GM19238 (cell line): Measurements from ENCODE around the gene CTIF.
A peak's percentile ranks its signal among the peaks of the same experiment; 100 is the strongest.
"Not testable (repeated sequence)": the region's sequence is repeated elsewhere in the genome, so short reads cannot be mapped to it uniquely, and the experiment has no call there.

ENCODE experiments used
- DNase-seq: peaks from one replicate; pipeline ENCODE4 v3.0.0; 2011; ENCODE audit warnings: low spot score; ENCODE audit not compliant: insufficient read length

Gene CTIF

GRCh38 chr18:48641981-48642380 lies 103.2 kb downstream of the CTIF start:
- no peak for DNase-seq

DNA sequence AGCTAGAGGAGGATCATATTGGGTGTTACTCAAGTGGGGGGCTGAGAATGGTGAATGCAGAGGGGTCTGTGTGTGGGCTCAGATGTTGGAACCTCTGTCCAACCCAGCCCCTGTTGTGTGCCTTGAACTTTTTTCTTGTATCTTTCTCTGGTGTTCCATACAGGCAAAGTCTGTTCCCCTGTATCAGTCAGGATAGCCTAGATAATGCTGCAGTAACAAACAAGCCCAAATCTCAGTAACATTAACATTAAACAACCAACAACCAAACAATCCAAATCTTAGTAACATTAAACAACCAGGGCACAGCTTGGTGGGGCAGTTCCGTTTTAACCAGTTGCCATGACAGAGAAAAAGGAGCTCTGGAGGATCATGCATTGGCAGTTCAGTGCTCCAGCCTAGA lies 103.7 kb downstream of the CTIF start:
- no peak for DNase-seq

DNA sequence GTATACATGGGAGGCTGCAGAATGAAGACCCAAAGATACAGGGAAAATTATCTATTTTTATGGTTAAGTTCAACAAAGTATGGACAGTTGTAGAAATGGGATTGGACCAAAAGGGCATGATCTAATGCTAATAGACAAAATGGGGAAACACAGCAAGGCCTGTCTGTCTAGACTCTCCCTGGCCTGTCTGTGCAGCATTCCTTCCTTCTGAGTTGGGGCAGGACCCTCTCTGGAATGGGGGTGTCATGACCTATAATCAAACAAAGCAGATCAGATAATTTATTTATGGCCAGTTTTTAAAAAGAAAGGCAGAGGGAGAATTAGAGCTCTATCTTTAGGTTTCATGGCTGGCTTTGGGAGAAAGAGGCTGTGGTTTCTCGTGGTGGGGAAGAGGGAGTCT lies 104.4 kb downstream of the CTIF start:
- DNase-seq, result no peak

DNA sequence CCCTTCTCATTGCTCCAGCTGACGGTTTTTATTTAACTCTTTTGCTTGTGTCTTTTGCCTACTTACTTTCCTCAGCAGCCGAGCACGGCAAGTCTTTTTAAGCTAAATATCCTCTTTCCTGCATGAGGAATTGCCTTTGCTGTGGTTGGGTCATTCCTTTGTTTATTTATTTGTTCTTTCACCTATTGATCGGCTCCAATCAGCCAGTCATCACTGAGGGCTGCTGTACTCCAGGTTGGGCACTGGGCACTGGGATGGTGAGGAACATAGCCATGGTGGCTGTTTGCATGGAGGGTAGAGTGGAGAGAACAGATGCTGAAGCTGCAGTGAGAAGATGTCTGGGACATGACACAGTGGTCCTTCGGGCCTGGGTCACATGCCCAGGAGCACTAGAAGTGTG lies 105.2 kb downstream of the CTIF start:
- no peak for DNase-seq

DNA sequence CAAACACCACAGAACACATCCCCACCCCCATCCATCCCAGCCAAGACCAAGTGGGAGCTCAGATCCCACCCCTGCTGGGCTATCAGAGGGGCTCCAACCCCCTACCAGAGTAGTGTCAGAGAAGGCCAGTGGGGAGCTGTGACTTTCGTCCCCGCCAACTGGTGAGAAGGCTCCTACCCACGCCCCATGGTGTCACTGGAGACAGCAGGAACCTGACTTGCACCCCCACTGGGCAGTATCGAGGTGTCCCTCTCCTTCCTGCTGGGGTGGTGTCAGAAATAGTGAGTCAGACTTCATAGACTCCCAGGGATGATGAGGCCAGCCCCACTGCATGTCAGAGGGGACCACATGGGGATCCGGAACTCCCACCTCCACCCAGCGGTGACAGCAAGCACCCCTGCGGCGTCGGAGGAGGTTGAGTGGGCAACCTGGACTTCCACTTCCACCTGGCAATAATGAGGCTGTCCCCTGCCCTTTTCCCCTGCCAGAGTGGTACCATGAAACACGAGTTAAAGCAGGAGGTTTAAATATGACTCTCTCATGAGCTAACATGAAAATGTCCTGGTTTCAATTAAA lies 106.7 kb downstream of the CTIF start:
- DNase-seq, result no peak

DNA sequence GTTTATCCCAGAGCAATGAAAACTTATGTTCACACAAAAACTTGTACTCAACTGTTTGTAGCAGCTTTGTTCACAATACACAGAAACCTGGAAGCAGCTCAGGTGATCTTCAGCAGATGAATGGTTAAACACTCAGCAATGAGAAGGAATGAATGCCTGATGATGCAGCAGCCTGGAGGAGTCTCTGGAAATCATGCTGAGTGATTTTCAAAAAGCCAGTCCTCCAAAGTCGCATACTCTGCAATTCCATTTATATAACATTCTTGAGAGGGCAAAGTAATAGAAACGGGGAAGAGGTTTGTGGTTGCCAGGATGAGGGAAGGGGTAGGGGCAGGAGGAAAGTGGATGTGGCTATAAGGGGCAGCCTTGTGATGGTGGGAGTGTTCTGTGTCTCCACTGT lies 108.1 kb downstream of the CTIF start:
- no peak for DNase-seq

DNA sequence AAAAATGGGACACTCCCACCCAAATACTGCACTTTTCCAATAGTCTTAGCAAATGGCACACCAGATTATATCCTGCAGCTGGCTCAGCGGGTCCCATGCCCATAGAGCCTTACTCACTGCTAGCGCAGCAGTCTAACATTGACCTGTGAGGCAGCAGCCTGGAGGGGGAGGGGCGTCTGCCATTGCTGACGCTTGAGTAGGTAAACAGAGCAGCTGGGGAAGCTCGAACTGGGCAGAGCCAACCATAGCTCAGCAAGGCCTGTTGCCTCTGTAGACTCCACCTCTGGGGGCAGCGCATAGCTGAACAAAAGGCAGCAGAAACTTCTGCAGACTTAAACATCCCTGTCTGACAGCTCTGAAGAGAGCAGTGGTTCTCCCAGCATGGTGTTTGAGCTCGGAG lies 110.4 kb downstream of the CTIF start:
- no peak for DNase-seq

DNA sequence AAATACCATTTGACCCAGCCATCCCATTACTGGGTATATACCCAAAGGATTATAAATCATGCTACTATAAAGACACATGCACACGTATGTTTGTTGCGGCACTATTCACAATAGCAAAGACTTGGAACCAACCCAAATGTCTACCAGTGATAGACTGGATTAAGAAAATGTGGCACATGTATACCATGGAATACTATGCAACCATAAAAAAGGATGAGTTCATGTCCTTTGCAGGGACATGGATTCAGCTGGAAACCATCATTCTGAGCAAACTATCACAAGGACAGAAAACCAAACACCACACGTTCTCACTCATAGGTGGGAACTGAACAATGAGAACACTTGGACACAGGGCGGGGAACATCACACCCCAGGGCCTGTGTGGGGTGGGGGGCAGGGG lies 115.8 kb downstream of the CTIF start:
- DNase-seq, result not testable (repeated sequence)

GRCh38 chr18:48655508-48655907 lies 116.7 kb downstream of the CTIF start:
- no peak for DNase-seq

DNA sequence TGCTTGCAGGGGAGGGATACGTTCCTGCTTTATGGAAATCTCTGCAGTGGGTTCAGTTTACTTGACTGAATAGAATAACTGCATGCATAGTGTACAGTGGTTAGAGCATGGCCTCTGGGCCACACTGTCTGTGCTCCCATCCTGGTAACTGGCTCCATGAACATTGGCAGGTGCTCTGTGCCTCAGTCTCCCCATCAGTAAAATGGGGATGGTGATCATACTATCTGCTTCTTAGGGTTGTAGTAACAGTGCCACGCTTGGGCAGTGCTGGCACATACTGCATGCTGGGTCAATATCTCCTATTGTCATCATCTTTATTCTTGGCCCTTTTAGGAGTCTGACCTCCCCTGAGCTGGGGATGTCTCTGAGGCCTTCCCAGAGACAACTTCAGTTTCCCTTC lies 117.3 kb downstream of the CTIF start:
- no peak for DNase-seq

DNA sequence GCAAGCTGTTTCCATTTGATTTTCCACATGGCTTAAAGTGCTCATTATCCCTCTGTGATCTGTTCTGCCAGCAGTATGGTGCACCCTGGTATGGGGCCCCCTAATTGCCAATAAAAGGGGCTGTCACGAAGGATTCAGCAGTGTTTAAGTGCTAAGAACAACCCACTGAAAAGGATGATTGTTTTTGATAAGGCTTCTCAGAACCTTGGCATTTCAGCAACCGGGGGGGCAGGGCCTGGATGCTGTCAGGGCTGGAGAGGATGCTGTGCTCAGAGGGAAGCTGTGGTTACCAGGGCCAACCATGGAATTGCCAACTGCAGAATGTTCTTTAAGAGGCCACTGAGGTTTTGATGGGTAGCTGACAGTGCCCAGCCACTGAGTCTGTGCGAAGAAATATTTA lies 117.8 kb downstream of the CTIF start:
- DNase-seq, result no peak

- DNase-seq, result no peak
Observed at GRCh38 chr18:48657447-48658120, 118.8 kb downstream of the CTIF start.

GRCh38 chr18:48658721-48659120 lies 119.9 kb downstream of the CTIF start:
- DNase-seq, result no peak

- DNase-seq, result no peak
Observed at GRCh38 chr18:48659188-48660009, 120.6 kb downstream of the CTIF start.

DNA sequence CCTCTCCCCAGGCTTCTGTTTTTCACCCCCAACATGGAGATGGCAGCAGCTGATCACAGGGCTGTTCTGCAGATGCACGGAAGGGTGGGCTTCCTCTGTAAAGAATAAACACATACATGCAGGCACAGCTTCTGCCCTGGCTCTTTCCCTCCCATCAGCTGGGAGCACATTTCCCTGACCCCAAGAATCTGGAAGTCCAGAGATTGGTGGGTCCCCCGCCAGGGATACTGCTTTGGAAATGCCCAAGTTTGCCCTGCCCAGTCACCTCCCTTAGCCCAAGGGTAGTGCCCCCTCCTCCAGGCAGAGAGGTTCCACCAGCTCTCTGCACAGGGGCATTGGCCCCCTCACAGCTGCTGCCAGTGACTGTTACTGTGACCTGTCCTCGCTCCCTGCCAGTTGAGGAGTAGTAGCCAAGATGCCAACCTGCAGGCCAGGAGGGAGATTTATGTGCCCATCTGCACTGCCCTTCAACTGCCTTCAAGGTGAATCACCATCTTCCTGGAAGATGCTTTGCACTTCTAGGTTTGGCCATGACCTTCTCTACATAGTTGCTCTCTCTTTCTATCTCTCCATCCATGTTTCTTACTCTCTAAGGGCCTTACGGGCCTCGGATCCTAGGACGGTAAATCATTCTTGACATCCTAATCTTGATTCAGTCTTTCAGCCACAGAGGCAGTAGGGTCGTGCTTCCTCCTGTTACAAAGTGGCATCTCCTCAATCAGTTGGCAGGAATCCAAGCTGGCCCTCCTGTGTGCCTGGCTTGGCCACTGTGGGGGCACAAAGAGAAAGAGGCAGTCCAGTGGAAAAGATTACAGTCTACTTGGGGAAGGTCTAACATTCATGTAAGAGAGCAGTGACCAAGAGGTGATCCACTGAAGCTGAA lies 121.8 kb downstream of the CTIF start:
- DNase-seq, result no peak

DNA sequence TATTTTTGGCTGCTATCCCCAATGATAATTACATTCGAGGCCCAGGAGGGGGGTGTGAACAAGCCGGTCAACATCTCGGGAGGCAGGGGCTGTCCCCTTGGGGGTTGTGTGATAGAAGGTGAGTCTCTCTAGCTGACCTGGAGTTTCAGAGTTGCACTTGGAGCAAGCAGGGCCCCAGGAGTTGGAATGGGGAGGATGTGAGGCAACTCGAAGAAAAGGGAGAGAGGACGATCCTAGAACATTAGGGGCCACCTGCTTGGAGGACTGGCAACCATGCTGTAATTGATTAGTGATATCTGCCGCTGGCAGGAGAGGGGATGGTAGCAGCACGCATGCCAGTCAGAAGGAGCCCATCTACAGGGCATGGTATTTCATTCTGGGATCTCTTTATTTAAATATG lies 122.6 kb downstream of the CTIF start:
- no peak for DNase-seq

DNA sequence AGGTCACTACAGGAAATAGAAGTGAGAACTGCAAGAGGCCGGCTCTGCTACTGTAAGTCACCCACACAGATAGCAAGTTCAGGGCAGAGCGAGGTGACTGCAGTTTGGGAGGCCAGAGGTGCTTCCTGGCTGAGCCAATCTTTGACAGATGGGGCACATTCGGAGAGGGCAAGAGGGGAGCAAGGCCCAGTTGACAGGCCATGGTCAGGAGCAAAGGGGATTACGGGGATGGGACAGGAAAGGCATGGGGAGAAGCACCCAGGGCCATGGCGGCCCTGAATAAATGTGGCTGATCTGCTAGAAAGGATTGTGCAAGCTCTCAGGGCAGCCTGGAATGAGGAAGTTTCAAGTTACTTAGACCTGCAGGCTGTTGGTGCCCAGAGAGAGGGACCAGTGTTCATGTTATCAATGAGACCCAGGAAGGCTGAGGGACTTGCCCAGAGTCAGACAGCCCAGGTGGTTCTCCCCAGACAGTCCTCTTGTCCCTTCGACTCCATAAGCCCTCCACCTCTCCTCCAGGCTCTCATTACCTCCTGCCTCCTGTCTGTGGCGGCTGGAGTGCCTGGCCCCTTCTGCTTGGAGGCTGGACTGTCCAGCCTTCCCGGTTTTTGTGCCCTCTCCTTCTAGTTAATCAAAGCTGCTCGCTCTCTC lies 123.3 kb downstream of the CTIF start:
- DNase-seq, result no peak

DNA sequence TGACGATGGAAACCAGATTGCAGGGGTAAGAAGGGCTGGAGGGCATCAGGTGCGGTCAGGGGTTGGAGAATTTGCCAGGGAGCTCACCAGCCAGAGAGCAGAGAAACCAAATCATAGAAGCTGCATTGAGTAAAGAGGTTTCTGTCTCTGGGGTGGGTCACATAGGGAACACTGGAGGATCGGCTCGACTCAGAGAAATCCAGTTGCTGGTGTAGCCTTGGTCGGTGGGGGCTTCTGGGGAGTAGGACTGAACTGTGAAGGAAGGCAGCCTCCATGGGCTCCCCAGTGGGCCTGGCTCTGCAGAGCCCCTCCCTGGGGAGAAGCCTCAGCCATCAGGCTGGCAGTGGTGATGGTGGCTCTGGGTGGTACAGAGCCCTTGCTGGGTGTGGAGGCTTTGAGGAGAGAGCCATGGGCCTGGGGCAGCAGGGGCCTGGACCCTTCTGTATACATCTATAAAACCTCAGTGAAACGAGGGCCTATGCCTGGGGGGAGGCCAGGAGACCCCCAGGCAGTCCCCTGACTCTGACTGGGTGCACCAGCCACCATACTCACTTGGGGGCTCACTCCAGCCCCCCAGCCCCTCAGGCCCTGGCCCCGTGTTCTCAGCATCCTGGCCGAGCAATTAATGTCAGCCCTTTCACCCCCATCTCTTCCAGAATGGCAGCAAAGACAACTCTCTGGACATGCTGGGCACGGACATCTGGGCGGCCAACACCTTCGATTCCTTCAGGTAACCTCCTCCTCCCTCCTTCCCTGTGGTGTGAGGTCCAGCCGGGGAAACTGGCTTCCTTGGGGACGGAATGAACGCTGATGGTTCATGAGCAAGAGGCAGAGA lies 124.5 kb downstream of the CTIF start:
- DNase-seq, result no peak

DNA sequence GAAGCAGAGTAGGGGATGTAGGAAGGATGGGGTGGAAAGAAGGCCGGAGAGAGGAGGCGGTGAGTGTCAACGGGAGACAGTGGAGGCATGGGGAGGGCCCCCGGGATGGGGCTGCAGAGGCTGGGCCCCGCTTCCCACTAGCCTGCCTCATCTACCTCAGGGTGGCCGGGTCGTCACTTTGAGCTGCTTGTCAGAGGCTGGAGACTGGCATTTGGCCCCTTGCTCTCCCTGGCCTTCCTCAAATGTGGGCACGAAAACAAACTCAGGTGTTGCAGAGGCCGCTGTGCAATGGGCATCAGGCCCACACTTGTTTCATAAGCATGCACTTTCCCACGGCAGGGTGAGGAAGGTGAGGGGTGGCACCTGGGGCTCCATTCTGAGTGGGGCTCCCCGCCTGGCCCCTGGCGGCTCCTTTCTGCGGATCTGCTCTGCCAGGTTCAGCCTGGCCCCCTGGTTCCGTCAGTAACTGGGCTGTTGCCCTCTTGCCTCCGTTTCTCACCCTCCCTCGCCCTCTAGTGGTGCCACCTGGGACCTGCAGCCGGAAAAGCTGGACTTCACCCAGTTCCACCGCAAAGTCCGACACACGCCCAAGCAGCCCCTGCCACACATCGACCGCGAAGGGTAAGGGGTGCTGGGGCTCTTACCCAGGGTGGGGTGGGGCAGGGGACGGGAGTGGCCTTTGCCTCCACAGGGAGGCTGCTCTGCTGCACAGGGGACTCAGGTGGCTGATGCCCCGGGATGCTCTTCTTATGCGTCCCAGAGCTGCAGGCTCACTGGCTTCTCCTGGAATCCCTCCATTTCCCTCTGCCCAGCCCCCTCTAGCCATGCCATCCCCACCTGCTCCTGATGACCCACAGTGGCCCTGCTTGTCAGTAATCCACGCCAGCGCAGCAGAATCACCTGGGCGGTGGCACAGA lies 125.4 kb downstream of the CTIF start:
- peak; percentile 47 for DNase-seq
